SK-N-SH treated with all-trans-retinoic acid at 6 μM for 48 hours (cell line): ENCODE data around the gene ZNF777.

Source experiments
- PATZ1 ChIP-seq: fragments of 250-450 bp; sonication (Bioruptor Pico); IDR thresholded peaks from 2 replicates; pipeline ENCODE4 v1.8.0; 2020; ENCODE audit warnings: mild to moderate bottlenecking, moderate library complexity, borderline replicate concordance
- ZFP3 ChIP-seq: fragments of 250-450 bp; sonication (Bioruptor Pico); IDR thresholded peaks from 2 replicates; pipeline ENCODE4 v1.5.0; 2020; ENCODE audit warnings: mild to moderate bottlenecking, moderate library complexity
- ZFP30 ChIP-seq: fragments of 450-650 bp; formaldehyde crosslinking; IDR thresholded peaks from 2 replicates; pipeline ENCODE4 v1.5.0; 2022; ENCODE audit warnings: mild to moderate bottlenecking, moderate library complexity

- TF ChIP-seq ZFP30 (CRISPR knock-in tag) (no peak), ZFP3 (CRISPR knock-in tag) (no peak), PATZ1 (CRISPR knock-in tag) (no peak)
Observed at GRCh38 chr7:149500201-149500600, 39.3 kb upstream of the ZNF777 start.
